Measurements from ENCODE around the gene PDCD6IP. TPM values are rescaled to one million over a fixed set of nuclear protein-coding genes. Genes with fewer than 3 reads are reported as not detected.

PDCD6IP gene
- polyA plus RNA-seq, 1 donor from 2014 or later = 196 TPM

- Histone ChIP-seq H2AFZ (ENCODE audit: low read depth, low read length) (peak overlapping the region; percentile 92), H3K9me3 (ENCODE audit: low read length) (no peaks in the 10 kb centered on the region), H3K9ac (ENCODE audit: low read length) (peak overlapping the region; percentile 84), H3F3A (ENCODE audit: insufficient read depth, low read length, poor library complexity, severe bottlenecking) (no peaks in the 10 kb centered on the region), H3K27ac (ENCODE audit: low read length) (peak overlapping the region; percentile 75), H3K4me3 (ENCODE audit: low read length) (peak overlapping the region; percentile 79), H4K20me1 (ENCODE audit: insufficient read depth) (no peaks in the 10 kb centered on the region), H3K79me2 (replicated peaks; ENCODE audit: insufficient read depth, low read length) (peaks cover 29% of the 10 kb centered on the region), H3K9me2 (ENCODE audit: insufficient read depth, low read length) (no peaks in the 10 kb centered on the region), H3K4me2 (ENCODE audit: low read length) (peak overlapping the region; percentile 96), H3K27me3 (ENCODE audit: insufficient read depth, low read depth, low read length) (no peaks in the 10 kb centered on the region), H3K36me3 (ENCODE audit: insufficient read depth, low read length) (no peaks in the 10 kb centered on the region)
- TF ChIP-seq MXI1 (conservative IDR thresholded peaks at IDR 0.05; ENCODE audit: poor library complexity, severe bottlenecking) (no peak), REST (IDR thresholded peaks at IDR 0.05; ENCODE audit: borderline replicate concordance) (no peak)
These were observed 365 bp upstream of the PDCD6IP start for GRCh38 chr3:33798113-33798417.

- Histone ChIP-seq H3K79me2 (replicated peaks; ENCODE audit: insufficient read depth, low read length) (peaks cover 40% of the 10 kb centered on the region), H3K9ac (ENCODE audit: low read length) (peak overlapping the region; percentile 84)
These were observed 747 bp downstream of the PDCD6IP start for GRCh38 chr3:33799202-33799551.

More at GRCh38 chr3:33799202-33799551, 747 bp downstream of the PDCD6IP start:
- Histone ChIP-seq H2AFZ (ENCODE audit: low read depth, low read length) (peak overlapping the region; percentile 92), H3F3A (ENCODE audit: insufficient read depth, low read length, poor library complexity, severe bottlenecking) (no peaks in the 10 kb centered on the region), H3K27ac (ENCODE audit: low read length) (peak overlapping the region; percentile 75), H3K27me3 (ENCODE audit: insufficient read depth, low read depth, low read length) (no peaks in the 10 kb centered on the region), H3K36me3 (ENCODE audit: insufficient read depth, low read length) (no peaks in the 10 kb centered on the region), H3K9me2 (ENCODE audit: insufficient read depth, low read length) (no peaks in the 10 kb centered on the region), H4K20me1 (ENCODE audit: insufficient read depth) (no peaks in the 10 kb centered on the region), H3K4me3 (ENCODE audit: low read length) (peak overlapping the region; percentile 79), H3K9me3 (ENCODE audit: low read length) (no peaks in the 10 kb centered on the region), H3K4me2 (ENCODE audit: low read length) (peak overlapping the region; percentile 83)
- no peak for TF ChIP-seq MXI1 (conservative IDR thresholded peaks at IDR 0.05; ENCODE audit: poor library complexity, severe bottlenecking)
- TF ChIP-seq CTCF (IDR thresholded peaks at IDR 0.05; ENCODE audit: poor library complexity, severe bottlenecking) = no peak
- TF ChIP-seq EP300 (conservative IDR thresholded peaks at IDR 0.05; ENCODE audit: poor library complexity, severe bottlenecking) = no peak
- no peak for TF ChIP-seq EZH2 (IDR thresholded peaks at IDR 0.05; ENCODE audit: borderline replicate concordance, insufficient read depth, low read length, poor library complexity, severe bottlenecking)
- no peak for TF ChIP-seq SMC3 (conservative IDR thresholded peaks at IDR 0.05; ENCODE audit: poor library complexity)
- no peak for TF ChIP-seq REST (IDR thresholded peaks at IDR 0.05; ENCODE audit: borderline replicate concordance)
- TF ChIP-seq RAD21 (conservative IDR thresholded peaks at IDR 0.05) = no peak
- TF ChIP-seq POLR2AphosphoS5 (IDR thresholded peaks at IDR 0.05) = no peak
- no peak for TF ChIP-seq TAF1 (IDR thresholded peaks at IDR 0.05; ENCODE audit: low read depth)
